Fibroblast of skin of left quadriceps (primary cell): ENCODE data around the gene TBC1D17.
"Not testable (repeated sequence)": the region's sequence is repeated elsewhere in the genome, so short reads cannot be mapped to it uniquely, and the experiment has no call there.

Experiments used
- DNase-seq, 2 experiments: peaks; one replicate each; pipeline ENCODE4 v3.0.0-alpha.2; 2013; ENCODE audit warnings: low read depth in 2 of 2

The TBC1D17 gene

GRCh38 chr19:49921871-49922795 lies 44.6 kb downstream of the TBC1D17 start:
- peak in 1 of 2 experiments; percentile 6 for DNase-seq

GRCh38 chr19:49923055-49924003 lies 45.8 kb downstream of the TBC1D17 start:
- DNase-seq: no peak

GRCh38 chr19:49924004-49924880 lies 46.7 kb downstream of the TBC1D17 start:
- DNase-seq: peak; percentile 20 to 25

GRCh38 chr19:49924881-49925210 lies 47.3 kb downstream of the TBC1D17 start:
- not testable (repeated sequence) for DNase-seq

GRCh38 chr19:49925486-49925885 lies 48.0 kb downstream of the TBC1D17 start:
- DNase-seq: no peak

- DNase-seq: no peak
Observed at GRCh38 chr19:49926515-49926914, 49.0 kb downstream of the TBC1D17 start.

GRCh38 chr19:49927526-49928264 lies 50.2 kb downstream of the TBC1D17 start:
- DNase-seq: no peak

GRCh38 chr19:49929121-49929610 lies 51.7 kb downstream of the TBC1D17 start, which contains the start of the genes ATF5 and NUP62:
ATF5 (plus strand) TSS chr19:49929205; CDS start chr19:49930851, 1,646 bp downstream.
NUP62 (minus strand) TSS chr19:49929504; CDS start chr19:49909807, 19,697 bp downstream.
- DNase-seq: peak; percentile 64 to 65

- peak; percentile 89 to 91 for DNase-seq
Observed at GRCh38 chr19:49929611-49930482, 52.3 kb downstream of the TBC1D17 start.

GRCh38 chr19:49930483-49931011 lies 53.0 kb downstream of the TBC1D17 start:
- no peak for DNase-seq

GRCh38 chr19:49931293-49932040 lies 54.0 kb downstream of the TBC1D17 start:
- no peak for DNase-seq

- no peak for DNase-seq
Observed at GRCh38 chr19:49932041-49932451, 54.5 kb downstream of the TBC1D17 start.

- no peak for DNase-seq
Observed at GRCh38 chr19:49932731-49933131, 55.2 kb downstream of the TBC1D17 start.

- DNase-seq: no peak
Observed at GRCh38 chr19:49933643-49934042, 56.1 kb downstream of the TBC1D17 start.

GRCh38 chr19:49936549-49936948 lies 59.0 kb downstream of the TBC1D17 start:
- DNase-seq: no peak

- DNase-seq: peak in 1 of 2 experiments; percentile 26
Observed at GRCh38 chr19:49937750-49938381, 60.4 kb downstream of the TBC1D17 start.
